GM12801 (cell line): ENCODE results near the gene HNRNPUL1.

Source experiments
- TF ChIP-seq, protein P1 (sequence below): IDR thresholded peaks from one replicate; pipeline ENCODE4 v1.5.1; 2011; ENCODE audit warnings: control low read depth; ENCODE audit not compliant: insufficient read length; ENCODE audit errors: extremely low read depth

Gene HNRNPUL1

DNA sequence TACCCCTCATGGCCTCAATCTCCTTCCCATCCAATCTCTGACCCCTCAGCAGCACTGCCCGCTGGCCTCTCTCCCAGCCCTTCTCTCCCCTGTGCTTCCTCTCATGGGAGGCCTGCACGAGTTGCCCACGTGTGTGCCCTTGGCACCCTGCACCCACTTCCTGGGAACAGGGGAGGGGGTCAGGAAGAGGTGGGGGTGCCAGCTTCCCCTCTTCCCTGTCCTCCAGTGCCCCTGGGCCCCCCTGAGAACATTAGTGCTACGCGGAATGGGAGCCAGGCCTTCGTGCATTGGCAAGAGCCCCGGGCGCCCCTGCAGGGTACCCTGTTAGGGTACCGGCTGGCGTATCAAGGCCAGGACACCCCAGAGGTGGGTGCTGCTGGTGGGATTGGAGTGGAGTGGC is 25.9 kb upstream of the HNRNPUL1 start:
- TF ChIP-seq, protein P1, sequence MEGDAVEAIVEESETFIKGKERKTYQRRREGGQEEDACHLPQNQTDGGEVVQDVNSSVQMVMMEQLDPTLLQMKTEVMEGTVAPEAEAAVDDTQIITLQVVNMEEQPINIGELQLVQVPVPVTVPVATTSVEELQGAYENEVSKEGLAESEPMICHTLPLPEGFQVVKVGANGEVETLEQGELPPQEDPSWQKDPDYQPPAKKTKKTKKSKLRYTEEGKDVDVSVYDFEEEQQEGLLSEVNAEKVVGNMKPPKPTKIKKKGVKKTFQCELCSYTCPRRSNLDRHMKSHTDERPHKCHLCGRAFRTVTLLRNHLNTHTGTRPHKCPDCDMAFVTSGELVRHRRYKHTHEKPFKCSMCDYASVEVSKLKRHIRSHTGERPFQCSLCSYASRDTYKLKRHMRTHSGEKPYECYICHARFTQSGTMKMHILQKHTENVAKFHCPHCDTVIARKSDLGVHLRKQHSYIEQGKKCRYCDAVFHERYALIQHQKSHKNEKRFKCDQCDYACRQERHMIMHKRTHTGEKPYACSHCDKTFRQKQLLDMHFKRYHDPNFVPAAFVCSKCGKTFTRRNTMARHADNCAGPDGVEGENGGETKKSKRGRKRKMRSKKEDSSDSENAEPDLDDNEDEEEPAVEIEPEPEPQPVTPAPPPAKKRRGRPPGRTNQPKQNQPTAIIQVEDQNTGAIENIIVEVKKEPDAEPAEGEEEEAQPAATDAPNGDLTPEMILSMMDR: no peak

DNA sequence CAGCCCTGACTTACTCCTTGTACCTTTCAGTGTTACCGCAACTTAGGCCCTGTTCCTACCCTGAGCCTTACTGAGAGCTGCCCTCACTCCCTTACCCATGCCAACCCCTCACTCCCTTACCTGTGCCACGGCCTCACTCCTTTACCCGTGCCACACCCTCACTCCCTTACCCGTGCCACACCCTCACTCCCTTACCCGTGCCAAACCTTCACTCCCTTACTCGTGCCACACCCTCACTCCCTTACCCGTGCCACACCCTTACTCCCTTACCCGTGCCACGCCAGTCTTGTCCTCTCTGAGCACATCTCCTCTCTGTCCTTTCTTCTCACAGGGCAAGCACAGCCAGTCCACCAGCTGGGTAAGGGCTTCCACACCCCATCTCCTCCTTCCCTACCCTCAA is 24.8 kb upstream of the HNRNPUL1 start:
- TF ChIP-seq, protein P1: no peak

DNA sequence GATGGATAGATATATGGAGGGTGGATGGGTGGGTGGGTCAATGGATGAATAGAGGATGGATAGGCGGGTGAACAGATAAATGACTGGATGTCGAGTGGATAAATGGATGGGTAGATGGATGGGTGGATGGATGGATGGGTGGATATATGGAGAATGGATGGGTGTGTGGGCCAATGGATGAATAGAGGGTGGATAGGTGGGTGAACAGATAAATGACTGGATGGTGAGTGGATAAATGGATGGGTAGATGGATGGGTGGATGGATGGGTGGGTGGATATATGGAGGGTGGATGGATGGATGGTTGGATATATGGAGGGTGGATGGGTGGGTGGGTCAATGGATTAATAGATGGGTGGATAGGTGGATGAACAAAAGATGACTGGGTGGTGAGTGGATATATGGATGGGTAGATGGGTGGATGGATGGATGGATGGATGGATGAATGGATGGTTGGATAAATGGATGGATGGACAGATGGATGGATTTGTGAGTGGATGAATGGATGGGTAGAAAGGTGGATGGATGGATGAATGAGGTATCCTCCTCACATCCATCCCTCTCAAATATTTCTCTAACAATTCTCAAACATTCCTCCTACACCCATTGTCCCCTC is 24.1 kb upstream of the HNRNPUL1 start:
- TF ChIP-seq, protein P1: no peak

DNA sequence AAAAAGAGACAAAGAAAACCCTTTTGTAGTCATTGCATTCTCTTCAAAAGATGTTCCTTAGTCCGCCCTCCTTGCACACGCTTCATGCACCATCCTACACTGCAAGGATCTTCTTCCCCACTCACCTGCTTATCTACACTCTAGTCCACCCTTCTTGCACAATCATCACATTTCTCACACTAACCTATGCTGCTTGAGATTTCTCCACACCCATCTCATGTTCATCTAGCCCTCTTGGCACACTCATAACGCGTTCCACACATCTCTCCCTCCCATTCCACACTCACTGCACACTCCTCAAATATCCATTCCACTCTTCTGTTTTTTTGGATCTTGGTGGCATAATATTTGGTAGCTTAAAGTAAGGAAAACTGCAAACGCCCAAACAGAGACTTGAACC is 22.3 kb upstream of the HNRNPUL1 start:
- TF ChIP-seq, protein P1: no peak

DNA sequence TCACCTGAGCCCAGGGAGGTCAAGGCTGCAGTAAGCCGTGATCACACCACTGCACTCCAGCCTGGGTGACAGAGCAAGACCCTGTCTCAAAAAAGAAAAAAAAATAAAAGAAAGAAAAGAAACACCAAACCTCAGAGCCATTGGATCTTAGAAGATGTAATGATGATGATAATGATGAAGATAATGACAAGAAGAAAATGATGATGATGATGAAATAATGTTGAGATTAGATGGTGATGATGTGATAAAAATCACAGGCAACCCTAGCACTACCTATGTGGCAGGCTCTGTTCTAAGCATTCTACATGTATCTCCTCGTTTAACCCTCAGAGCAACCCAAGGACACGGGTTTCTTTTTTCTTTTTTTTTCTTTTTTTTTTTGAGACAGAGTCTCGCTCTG is 20.1 kb upstream of the HNRNPUL1 start:
- TF ChIP-seq, protein P1: no peak

DNA sequence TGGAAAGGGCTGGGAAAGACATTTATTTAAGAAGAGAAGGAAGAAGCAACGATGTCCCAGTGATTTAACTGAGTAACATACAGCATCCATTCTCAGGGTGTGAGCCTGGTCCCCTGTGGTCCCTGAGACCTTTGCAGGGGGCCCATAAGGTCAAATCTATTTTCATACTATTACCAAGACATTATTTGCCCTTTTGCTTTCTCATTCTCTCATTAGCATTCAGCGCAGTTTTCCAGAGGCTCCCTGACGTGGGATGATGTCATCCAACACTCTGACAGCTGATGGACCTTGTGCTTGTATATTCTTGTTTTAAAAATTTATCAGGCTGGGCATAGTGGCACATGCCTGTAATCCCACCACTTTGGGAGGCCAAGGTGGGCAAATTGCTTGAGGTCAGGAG is 18.3 kb upstream of the HNRNPUL1 start:
- TF ChIP-seq, protein P1: no peak

DNA sequence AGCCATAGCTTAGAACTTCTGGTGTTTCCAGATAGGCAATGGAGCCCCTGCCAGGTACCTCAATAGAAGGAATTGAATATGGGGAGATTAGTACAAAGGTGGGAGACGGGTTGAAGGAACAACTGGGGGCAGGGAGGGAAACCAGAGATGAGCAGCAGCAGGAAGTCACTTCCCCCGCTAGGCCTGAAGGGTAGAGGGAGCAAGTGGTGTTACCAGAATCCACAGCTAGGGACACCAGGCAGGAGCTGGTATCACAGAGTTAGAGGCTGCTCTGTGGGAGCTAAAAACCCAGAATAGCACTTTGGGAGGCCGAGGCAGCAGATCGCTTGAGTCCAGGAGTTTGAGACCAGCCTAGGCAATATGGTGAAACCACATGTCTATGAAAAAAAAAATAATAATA is 15.3 kb upstream of the HNRNPUL1 start:
- TF ChIP-seq, protein P1: no peak
